Brain microvascular endothelial cell (primary cell): ENCODE measurements around the gene NCL.

ENCODE experiments used
- DNase-seq: peaks from one replicate; pipeline ENCODE4 v3.0.0-alpha.2; 2020
- H3K27ac ChIP-seq: fragments of 250-450 bp; sonication (Bioruptor Pico); 2 replicates; pipeline ENCODE4 v1.5.1; 2020; ENCODE audit warnings: mild to moderate bottlenecking, moderate library complexity
- H3K27me3 ChIP-seq: fragments of 250-450 bp; sonication (Bioruptor Pico); replicated peaks from 2 replicates; pipeline ENCODE4 v1.5.1; 2020; ENCODE audit warnings: mild to moderate bottlenecking
- H3K36me3 ChIP-seq: fragments of 250-450 bp; sonication (Bioruptor Pico); replicated peaks from 2 replicates; pipeline ENCODE4 v1.5.1; 2020; ENCODE audit warnings: mild to moderate bottlenecking
- H3K4me3 ChIP-seq: 2 replicates; pipeline ENCODE4 v1.5.1; 2011; ENCODE audit warnings: low read depth, mild to moderate bottlenecking, control low read depth, low read length, moderate library complexity
- in situ Hi-C: cut with HindIII; loops from 2 replicates; pipeline ENCODE4 v1.10.0; 2017; ENCODE audit warnings: low sequenced_read_pairs, low pct_ligation_motif_present
- TF ChIP-seq, protein P1 (sequence below): IDR thresholded peaks from 2 replicates; pipeline ENCODE4 v1.5.1; 2011; ENCODE audit warnings: low read depth, mild to moderate bottlenecking, moderate library complexity, low read length, control low read depth, inconsistent platforms; ENCODE audit errors: missing control alignments

Gene NCL

GRCh38 chr2:231452799-231453508, 11.3 kb downstream of the NCL start:
- Histone ChIP-seq H3K36me3 (peaks cover 59% of the 10 kb centered on the region), H3K27ac (no peak overlapping the region), H3K27me3 (no peaks in the 10 kb centered on the region), H3K4me3 (no peak overlapping the region)
- no peak for DNase-seq
- TF ChIP-seq, protein P1, sequence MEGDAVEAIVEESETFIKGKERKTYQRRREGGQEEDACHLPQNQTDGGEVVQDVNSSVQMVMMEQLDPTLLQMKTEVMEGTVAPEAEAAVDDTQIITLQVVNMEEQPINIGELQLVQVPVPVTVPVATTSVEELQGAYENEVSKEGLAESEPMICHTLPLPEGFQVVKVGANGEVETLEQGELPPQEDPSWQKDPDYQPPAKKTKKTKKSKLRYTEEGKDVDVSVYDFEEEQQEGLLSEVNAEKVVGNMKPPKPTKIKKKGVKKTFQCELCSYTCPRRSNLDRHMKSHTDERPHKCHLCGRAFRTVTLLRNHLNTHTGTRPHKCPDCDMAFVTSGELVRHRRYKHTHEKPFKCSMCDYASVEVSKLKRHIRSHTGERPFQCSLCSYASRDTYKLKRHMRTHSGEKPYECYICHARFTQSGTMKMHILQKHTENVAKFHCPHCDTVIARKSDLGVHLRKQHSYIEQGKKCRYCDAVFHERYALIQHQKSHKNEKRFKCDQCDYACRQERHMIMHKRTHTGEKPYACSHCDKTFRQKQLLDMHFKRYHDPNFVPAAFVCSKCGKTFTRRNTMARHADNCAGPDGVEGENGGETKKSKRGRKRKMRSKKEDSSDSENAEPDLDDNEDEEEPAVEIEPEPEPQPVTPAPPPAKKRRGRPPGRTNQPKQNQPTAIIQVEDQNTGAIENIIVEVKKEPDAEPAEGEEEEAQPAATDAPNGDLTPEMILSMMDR: no peak
- in situ Hi-C loops: no loop called here

- H3K27me3 ChIP-seq: no peaks in the 10 kb centered on the region
- in situ Hi-C loops: no loop called here
- no peak overlapping the region for H3K27ac ChIP-seq
- TF ChIP-seq, protein P1: no peak
- peaks cover 35% of the 10 kb centered on the region for H3K36me3 ChIP-seq
- DNase-seq: no peak
- no peak overlapping the region for H3K4me3 ChIP-seq
Measured at GRCh38 chr2:231450548-231450989, 13.7 kb downstream of the NCL start.

GRCh38 chr2:231449503-231450054, 14.7 kb downstream of the NCL start:
- Histone ChIP-seq H3K36me3 (peaks cover 27% of the 10 kb centered on the region), H3K4me3 (no peak overlapping the region), H3K27me3 (no peaks in the 10 kb centered on the region), H3K27ac (no peak overlapping the region)
- DNase-seq: no peak
- TF ChIP-seq, protein P1: no peak
- in situ Hi-C loops: no loop called here

GRCh38 chr2:231436957-231437356, 27.3 kb downstream of the NCL start:
- Histone ChIP-seq H3K27ac (no peak overlapping the region), H3K36me3 (no peaks in the 10 kb centered on the region), H3K27me3 (no peaks in the 10 kb centered on the region), H3K4me3 (no peak overlapping the region)
- in situ Hi-C loops: no loop called here
- TF ChIP-seq, protein P1: no peak
- DNase-seq: no peak

- no peak for DNase-seq
- in situ Hi-C loops: no loop called here
- Histone ChIP-seq H3K27me3 (no peaks in the 10 kb centered on the region), H3K4me3 (no peak overlapping the region), H3K36me3 (no peaks in the 10 kb centered on the region), H3K27ac (no peak overlapping the region)
- TF ChIP-seq, protein P1: no peak
Measured at GRCh38 chr2:231433990-231434389, 30.3 kb downstream of the NCL start.
